ENCODE results near the gene ENAH. TPM values are rescaled to one million over a fixed set of nuclear protein-coding genes. Genes with fewer than 3 reads are reported as not detected.

ENAH gene
- total and polyA plus RNA-seq, 2 donors (not counting 1 experiment from before 2014, with no cell fraction given), result 1.3 to 1.6 TPM

DNA sequence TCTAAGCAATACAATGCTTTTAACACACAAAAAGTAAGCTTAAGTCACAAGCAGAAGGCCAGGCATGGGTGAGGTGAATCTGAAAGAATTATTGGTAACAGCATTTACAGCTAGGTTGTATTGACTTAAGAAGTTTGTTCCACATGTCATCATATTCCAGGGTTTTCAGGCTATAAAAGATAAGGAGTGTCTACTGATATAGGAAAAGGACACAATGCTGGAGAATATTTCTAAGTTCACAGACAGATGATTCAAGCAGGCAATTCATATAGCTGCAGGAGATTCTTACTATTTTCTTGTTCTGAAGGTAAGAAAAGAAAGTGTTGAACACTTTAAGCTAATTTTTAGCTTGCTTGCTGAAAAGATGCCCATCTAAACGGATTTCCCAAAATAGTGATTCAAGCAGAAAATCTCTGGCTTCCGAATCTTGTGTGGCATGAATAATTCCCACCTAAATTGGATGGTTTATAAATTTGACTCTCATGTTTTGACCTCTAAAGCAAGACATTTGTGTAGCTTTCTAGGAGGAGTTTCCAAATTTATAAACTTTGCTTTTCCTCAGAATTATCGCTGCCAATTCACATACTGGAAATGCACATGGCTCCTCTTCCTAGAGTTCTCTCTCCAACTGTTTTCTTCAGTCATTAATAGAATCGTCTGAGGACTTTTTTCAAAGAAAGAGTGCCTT lies 129.5 kb downstream of the ENAH start:
- H3K27ac ChIP-seq (ENCODE audit: low read length in 2 of 2), result no peak overlapping the region
- ATAC-seq (ENCODE audit: low read depth) (no peak), DNase-seq (no peak)
- H3K79me2 ChIP-seq (ENCODE audit: control insufficient read depth, insufficient read depth, low read length), result no peaks in the 10 kb centered on the region
- H3K4me2 ChIP-seq (replicated peaks; ENCODE audit: low read depth, low read length, poor library complexity, severe bottlenecking), result no peak overlapping the region
- no peak overlapping the region for H3K27ac Mint-ChIP-seq
- no peak overlapping the region for H2AFZ ChIP-seq (ENCODE audit: insufficient read depth, low read depth, low read length, poor library complexity, severe bottlenecking)
- no peak overlapping the region for H3K9ac ChIP-seq (ENCODE audit: low read length)
- ChIA-PET POLR2A (no interaction called here), CTCF (interaction anchor here (1.2 to 1.6 kb wide), 3 partner anchors 28 to 455 kb away, joined by 3 to 4 read pairs (median 3); no protein-coding TSS in a partner anchor)
- no peaks in the 10 kb centered on the region for H3K27me3 ChIP-seq (replicated peaks in 1 of 4; ENCODE audit: control extremely low read depth in 1 of 4, control insufficient read depth in 3 of 4, insufficient read depth in 4 of 4, low read length in 3 of 4)
- no peaks in the 10 kb centered on the region for H3K4me1 Mint-ChIP-seq
- H3K36me3 ChIP-seq (replicated peaks in 1 of 2; ENCODE audit: control extremely low read depth in 1 of 2, control insufficient read depth in 1 of 2, extremely low read depth in 1 of 2, insufficient read depth in 2 of 2, low read length in 1 of 2), result no peaks in the 10 kb centered on the region
- H3K9me3 ChIP-seq (ENCODE audit: control extremely low read depth in 1 of 3, control insufficient read depth in 2 of 3, insufficient read depth in 1 of 3, low read length in 2 of 3), result no peaks in the 10 kb centered on the region
- H4K20me1 ChIP-seq (ENCODE audit: control insufficient read depth, insufficient read depth, low read length, poor library complexity, severe bottlenecking), result no peaks in the 10 kb centered on the region
- H3K9me3 Mint-ChIP-seq (ENCODE audit: insufficient read depth), result no peaks in the 10 kb centered on the region
- 100% methylated on average over 1 of the region's 4 CpGs for WGBS (ENCODE audit: insufficient coverage)
- H3K4me3 ChIP-seq (ENCODE audit: control extremely low read depth in 1 of 5, extremely low read depth in 1 of 5, insufficient read depth in 1 of 5, low read depth in 2 of 5, low read length in 4 of 5), result no peak overlapping the region
- peaks cover 5% of the 10 kb centered on the region for H3K27me3 Mint-ChIP-seq
- H3K4me3 Mint-ChIP-seq, result no peak overlapping the region
- intact Hi-C loops (cut with micrococcal nuclease), result no loop called here
- H3K4me1 ChIP-seq (ENCODE audit: control insufficient read depth in 2 of 2, insufficient read depth in 2 of 2, low read length in 2 of 2), result no peaks in the 10 kb centered on the region
- TF ChIP-seq, protein P1, sequence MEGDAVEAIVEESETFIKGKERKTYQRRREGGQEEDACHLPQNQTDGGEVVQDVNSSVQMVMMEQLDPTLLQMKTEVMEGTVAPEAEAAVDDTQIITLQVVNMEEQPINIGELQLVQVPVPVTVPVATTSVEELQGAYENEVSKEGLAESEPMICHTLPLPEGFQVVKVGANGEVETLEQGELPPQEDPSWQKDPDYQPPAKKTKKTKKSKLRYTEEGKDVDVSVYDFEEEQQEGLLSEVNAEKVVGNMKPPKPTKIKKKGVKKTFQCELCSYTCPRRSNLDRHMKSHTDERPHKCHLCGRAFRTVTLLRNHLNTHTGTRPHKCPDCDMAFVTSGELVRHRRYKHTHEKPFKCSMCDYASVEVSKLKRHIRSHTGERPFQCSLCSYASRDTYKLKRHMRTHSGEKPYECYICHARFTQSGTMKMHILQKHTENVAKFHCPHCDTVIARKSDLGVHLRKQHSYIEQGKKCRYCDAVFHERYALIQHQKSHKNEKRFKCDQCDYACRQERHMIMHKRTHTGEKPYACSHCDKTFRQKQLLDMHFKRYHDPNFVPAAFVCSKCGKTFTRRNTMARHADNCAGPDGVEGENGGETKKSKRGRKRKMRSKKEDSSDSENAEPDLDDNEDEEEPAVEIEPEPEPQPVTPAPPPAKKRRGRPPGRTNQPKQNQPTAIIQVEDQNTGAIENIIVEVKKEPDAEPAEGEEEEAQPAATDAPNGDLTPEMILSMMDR (IDR thresholded peaks at IDR 0.05), result no peak
- no peak for TF ChIP-seq EZH2 (IDR thresholded peaks at IDR 0.05; ENCODE audit: borderline replicate concordance, insufficient read depth, low read depth, low read length, poor library complexity, severe bottlenecking)

GRCh38 chr1:225522588-225523262 lies 130.2 kb downstream of the ENAH start:
- TF ChIP-seq, protein P1 (IDR thresholded peaks at IDR 0.05), result no peak
- no peak for TF ChIP-seq EZH2 (IDR thresholded peaks at IDR 0.05; ENCODE audit: borderline replicate concordance, insufficient read depth, low read depth, low read length, poor library complexity, severe bottlenecking)
- CTCF ChIA-PET, result interaction anchor here (1.2 to 1.6 kb wide), 4 partner anchors 10 to 456 kb away, joined by 3 to 4 read pairs (median 3); no protein-coding TSS in a partner anchor
- peaks cover 5% of the 10 kb centered on the region for H3K27me3 Mint-ChIP-seq
- Histone ChIP-seq H3K4me2 (replicated peaks; ENCODE audit: low read depth, low read length, poor library complexity, severe bottlenecking) (no peak overlapping the region), H3K27me3 (replicated peaks in 1 of 4; ENCODE audit: control extremely low read depth in 1 of 4, control insufficient read depth in 3 of 4, insufficient read depth in 4 of 4, low read length in 3 of 4) (no peaks in the 10 kb centered on the region), H2AFZ (ENCODE audit: insufficient read depth, low read depth, low read length, poor library complexity, severe bottlenecking) (no peak overlapping the region), H3K36me3 (replicated peaks in 1 of 2; ENCODE audit: control extremely low read depth in 1 of 2, control insufficient read depth in 1 of 2, extremely low read depth in 1 of 2, insufficient read depth in 2 of 2, low read length in 1 of 2) (no peaks in the 10 kb centered on the region), H3K9me3 (ENCODE audit: control extremely low read depth in 1 of 3, control insufficient read depth in 2 of 3, insufficient read depth in 1 of 3, low read length in 2 of 3) (no peaks in the 10 kb centered on the region), H3K9ac (ENCODE audit: low read length) (no peak overlapping the region), H3K4me1 (ENCODE audit: control insufficient read depth in 2 of 2, insufficient read depth in 2 of 2, low read length in 2 of 2) (no peaks in the 10 kb centered on the region), H4K20me1 (ENCODE audit: control insufficient read depth, insufficient read depth, low read length, poor library complexity, severe bottlenecking) (no peaks in the 10 kb centered on the region), H3K79me2 (ENCODE audit: control insufficient read depth, insufficient read depth, low read length) (no peaks in the 10 kb centered on the region), H3K27ac (ENCODE audit: low read length in 2 of 2) (no peak overlapping the region), H3K4me3 (ENCODE audit: control extremely low read depth in 1 of 5, extremely low read depth in 1 of 5, insufficient read depth in 1 of 5, low read depth in 2 of 5, low read length in 4 of 5) (no peak overlapping the region)
- no peaks in the 10 kb centered on the region for H3K9me3 Mint-ChIP-seq (ENCODE audit: insufficient read depth)
- 80% methylated on average over 1 of the region's 1 CpG for WGBS (ENCODE audit: insufficient coverage)
- no peak for DNase-seq
- intact Hi-C loops (cut with micrococcal nuclease), result no loop called here
- no peaks in the 10 kb centered on the region for H3K4me1 Mint-ChIP-seq
- ATAC-seq (ENCODE audit: low read depth), result no peak
- no peak overlapping the region for H3K27ac Mint-ChIP-seq
- H3K4me3 Mint-ChIP-seq, result no peak overlapping the region
- POLR2A ChIA-PET, result no interaction called here

All from B cell (primary cell).